Measurements from ENCODE around the gene XIAP. TPM values are rescaled to one million over a fixed set of nuclear protein-coding genes. Genes with fewer than 3 reads are reported as not detected.
A peak's percentile ranks its signal among the peaks of the same experiment; 100 is the strongest.

XIAP gene
- total RNA-seq, 1 donor from 2014 or later: 53.1 TPM

DNA sequence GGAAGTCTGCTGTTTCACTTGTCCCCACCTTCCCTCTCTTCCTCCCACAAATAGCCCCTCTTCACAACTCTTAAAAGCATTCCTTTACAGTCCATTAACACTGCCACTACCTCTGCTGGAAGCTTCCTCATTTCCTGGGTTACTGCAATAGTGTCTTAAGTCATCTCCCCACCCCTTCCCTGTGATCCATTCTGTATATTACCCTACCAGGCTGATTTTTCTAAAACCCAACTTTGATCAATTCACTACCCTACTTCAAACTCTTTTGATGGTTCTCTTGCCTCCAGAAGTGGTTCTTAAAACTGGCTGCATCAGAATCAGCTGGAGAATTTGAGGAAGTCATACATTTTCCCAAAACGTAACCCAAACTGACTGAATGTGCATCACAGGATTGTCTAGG, 8.8 kb upstream of the XIAP start:
- FAIRE-seq (no peak), DNase-seq (ENCODE audit: low read depth) (no peak)
- Mint-ChIP-seq H3K9me3 (ENCODE audit: unreplicated experiment) (no peaks in the 10 kb centered on the region), H3K4me3 (ENCODE audit: unreplicated experiment) (no peak overlapping the region), H3K4me1 (ENCODE audit: low read depth, unreplicated experiment) (peaks cover 6% of the 10 kb centered on the region), H3K27me3 (ENCODE audit: low read depth, unreplicated experiment) (no peaks in the 10 kb centered on the region), H3K36me3 (ENCODE audit: low read depth, unreplicated experiment) (no peaks in the 10 kb centered on the region), H3K27ac (ENCODE audit: unreplicated experiment) (no peak overlapping the region)
- no peaks in the 10 kb centered on the region for H3K9me3 ChIP-seq (ENCODE audit: insufficient read depth, low read depth, low read length)
- TF ChIP-seq, protein P1, sequence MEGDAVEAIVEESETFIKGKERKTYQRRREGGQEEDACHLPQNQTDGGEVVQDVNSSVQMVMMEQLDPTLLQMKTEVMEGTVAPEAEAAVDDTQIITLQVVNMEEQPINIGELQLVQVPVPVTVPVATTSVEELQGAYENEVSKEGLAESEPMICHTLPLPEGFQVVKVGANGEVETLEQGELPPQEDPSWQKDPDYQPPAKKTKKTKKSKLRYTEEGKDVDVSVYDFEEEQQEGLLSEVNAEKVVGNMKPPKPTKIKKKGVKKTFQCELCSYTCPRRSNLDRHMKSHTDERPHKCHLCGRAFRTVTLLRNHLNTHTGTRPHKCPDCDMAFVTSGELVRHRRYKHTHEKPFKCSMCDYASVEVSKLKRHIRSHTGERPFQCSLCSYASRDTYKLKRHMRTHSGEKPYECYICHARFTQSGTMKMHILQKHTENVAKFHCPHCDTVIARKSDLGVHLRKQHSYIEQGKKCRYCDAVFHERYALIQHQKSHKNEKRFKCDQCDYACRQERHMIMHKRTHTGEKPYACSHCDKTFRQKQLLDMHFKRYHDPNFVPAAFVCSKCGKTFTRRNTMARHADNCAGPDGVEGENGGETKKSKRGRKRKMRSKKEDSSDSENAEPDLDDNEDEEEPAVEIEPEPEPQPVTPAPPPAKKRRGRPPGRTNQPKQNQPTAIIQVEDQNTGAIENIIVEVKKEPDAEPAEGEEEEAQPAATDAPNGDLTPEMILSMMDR (IDR thresholded peaks at IDR 0.05; ENCODE audit: insufficient read depth, low read depth, low read length): no peak
- TF ChIP-seq EZH2 (IDR thresholded peaks at IDR 0.05; ENCODE audit: insufficient read depth, low read length): no peak
- no peak overlapping the region for H3K4me3 ChIP-seq (ENCODE audit: insufficient read depth, low read depth, low read length)
- no peaks in the 10 kb centered on the region for H3K27me3 ChIP-seq (ENCODE audit: insufficient read depth, low read length)
- no peaks in the 10 kb centered on the region for H3K4me1 ChIP-seq (ENCODE audit: insufficient read depth, low read length)
- H3K79me2 ChIP-seq (ENCODE audit: insufficient read depth, low read length): no peaks in the 10 kb centered on the region
- H3K36me3 ChIP-seq (ENCODE audit: insufficient read depth, low read length): no peaks in the 10 kb centered on the region
- H2AFZ ChIP-seq (ENCODE audit: low read depth, low read length): no peak overlapping the region
- no peaks in the 10 kb centered on the region for H4K20me1 ChIP-seq (ENCODE audit: insufficient read depth, low read length)
- no peak overlapping the region for H3K27ac ChIP-seq (ENCODE audit: low read depth, low read length)
- no peak overlapping the region for H3K9ac ChIP-seq (ENCODE audit: low read length)
- no peak overlapping the region for H3K4me2 ChIP-seq (ENCODE audit: low read length)

DNA sequence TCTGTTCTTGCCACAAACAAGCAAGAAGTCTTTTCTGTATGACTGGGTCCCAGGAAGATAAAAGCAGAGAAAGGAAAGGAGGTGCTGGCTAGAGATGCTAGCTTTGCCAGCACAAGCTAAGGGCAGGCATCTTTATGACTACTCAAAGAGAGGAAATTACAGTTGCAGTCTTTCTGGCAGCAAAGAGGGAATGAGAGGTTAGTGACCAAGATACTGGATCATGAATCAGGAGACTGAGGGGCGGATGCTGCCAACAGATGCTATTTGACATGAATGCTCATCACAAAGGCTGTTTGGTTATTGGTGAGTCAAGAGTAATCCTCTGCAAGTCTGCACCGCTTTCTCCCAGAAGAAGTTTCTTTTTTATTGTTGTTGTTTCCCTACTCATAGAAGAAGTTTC, 5.5 kb upstream of the XIAP start:
- H3K9ac ChIP-seq (ENCODE audit: low read length): no peak overlapping the region
- Mint-ChIP-seq H3K9me3 (ENCODE audit: unreplicated experiment) (no peaks in the 10 kb centered on the region), H3K27me3 (ENCODE audit: low read depth, unreplicated experiment) (no peaks in the 10 kb centered on the region), H3K4me1 (ENCODE audit: low read depth, unreplicated experiment) (no peaks in the 10 kb centered on the region), H3K36me3 (ENCODE audit: low read depth, unreplicated experiment) (no peaks in the 10 kb centered on the region), H3K4me3 (ENCODE audit: unreplicated experiment) (no peak overlapping the region), H3K27ac (ENCODE audit: unreplicated experiment) (no peak overlapping the region)
- no peak overlapping the region for H3K27ac ChIP-seq (ENCODE audit: low read depth, low read length)
- DNase-seq (ENCODE audit: low read depth): peak; percentile 47
- H3K4me1 ChIP-seq (ENCODE audit: insufficient read depth, low read length): peaks cover 3% of the 10 kb centered on the region
- no peaks in the 10 kb centered on the region for H3K79me2 ChIP-seq (ENCODE audit: insufficient read depth, low read length)
- H3K36me3 ChIP-seq (ENCODE audit: insufficient read depth, low read length): no peaks in the 10 kb centered on the region
- peak; percentile 72 for FAIRE-seq
- TF ChIP-seq, protein P1 (IDR thresholded peaks at IDR 0.05; ENCODE audit: insufficient read depth, low read depth, low read length): no peak
- no peak for TF ChIP-seq EZH2 (IDR thresholded peaks at IDR 0.05; ENCODE audit: insufficient read depth, low read length)
- H3K9me3 ChIP-seq (ENCODE audit: insufficient read depth, low read depth, low read length): no peaks in the 10 kb centered on the region
- H2AFZ ChIP-seq (ENCODE audit: low read depth, low read length): no peak overlapping the region
- no peak overlapping the region for H3K4me2 ChIP-seq (ENCODE audit: low read length)
- H4K20me1 ChIP-seq (ENCODE audit: insufficient read depth, low read length): no peaks in the 10 kb centered on the region
- H3K27me3 ChIP-seq (ENCODE audit: insufficient read depth, low read length): no peaks in the 10 kb centered on the region
- H3K4me3 ChIP-seq (ENCODE audit: insufficient read depth, low read depth, low read length): no peak overlapping the region

DNA sequence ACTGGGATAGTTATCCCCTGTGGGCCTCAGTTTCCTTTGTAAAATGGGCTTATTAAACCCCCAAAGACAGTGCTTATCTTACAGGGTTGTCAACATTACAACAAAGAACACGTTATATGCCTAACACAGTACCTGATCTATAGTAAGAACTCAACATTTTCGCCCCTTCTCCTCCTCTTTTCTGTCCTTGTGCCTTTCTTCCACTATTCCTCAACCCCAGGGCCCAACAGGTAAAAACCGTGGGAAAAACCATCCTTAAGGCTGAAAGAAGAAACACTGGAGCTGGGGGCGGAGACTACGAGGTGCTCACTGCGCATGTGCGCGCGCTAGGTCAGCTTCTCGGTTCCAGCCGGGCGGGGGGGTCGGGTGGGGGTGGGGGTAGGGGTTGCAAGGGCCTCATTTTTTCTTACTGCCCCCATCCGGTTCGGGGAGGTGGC, 426 bp upstream of the XIAP start:
- no peaks in the 10 kb centered on the region for H3K9me3 Mint-ChIP-seq (ENCODE audit: unreplicated experiment)
- peak overlapping the region; percentile 85 for H3K4me3 ChIP-seq (ENCODE audit: insufficient read depth, low read depth, low read length)
- peaks cover 5% of the 10 kb centered on the region for H3K4me1 ChIP-seq (ENCODE audit: insufficient read depth, low read length)
- DNase-seq (ENCODE audit: low read depth) (no peak), FAIRE-seq (no peak)
- H3K27me3 Mint-ChIP-seq (ENCODE audit: low read depth, unreplicated experiment): no peaks in the 10 kb centered on the region
- H3K27me3 ChIP-seq (ENCODE audit: insufficient read depth, low read length): no peaks in the 10 kb centered on the region
- no peaks in the 10 kb centered on the region for H4K20me1 ChIP-seq (ENCODE audit: insufficient read depth, low read length)
- no peaks in the 10 kb centered on the region for H3K36me3 ChIP-seq (ENCODE audit: insufficient read depth, low read length)
- H2AFZ ChIP-seq (ENCODE audit: low read depth, low read length): peak overlapping the region; percentile 73
- no peaks in the 10 kb centered on the region for H3K9me3 ChIP-seq (ENCODE audit: insufficient read depth, low read depth, low read length)
- H3K27ac ChIP-seq (ENCODE audit: low read depth, low read length): peak overlapping the region; percentile 92
- peak overlapping the region; percentile 90 for H3K4me3 Mint-ChIP-seq (ENCODE audit: unreplicated experiment)
- peak overlapping the region; percentile 89 for H3K4me2 ChIP-seq (ENCODE audit: low read length)
- peak overlapping the region; percentile 92 for H3K27ac Mint-ChIP-seq (ENCODE audit: unreplicated experiment)
- no peaks in the 10 kb centered on the region for H3K4me1 Mint-ChIP-seq (ENCODE audit: low read depth, unreplicated experiment)
- H3K79me2 ChIP-seq (ENCODE audit: insufficient read depth, low read length): peaks cover 39% of the 10 kb centered on the region
- no peaks in the 10 kb centered on the region for H3K36me3 Mint-ChIP-seq (ENCODE audit: low read depth, unreplicated experiment)
- no peak for TF ChIP-seq EZH2 (IDR thresholded peaks at IDR 0.05; ENCODE audit: insufficient read depth, low read length)
- TF ChIP-seq, protein P1 (IDR thresholded peaks at IDR 0.05; ENCODE audit: insufficient read depth, low read depth, low read length): no peak
- H3K9ac ChIP-seq (ENCODE audit: low read length): peak overlapping the region; percentile 97

Data from astrocyte (in vitro differentiated cells and primary cell).